ENCODE data around the gene TGM1.

The TGM1 gene

DNA sequence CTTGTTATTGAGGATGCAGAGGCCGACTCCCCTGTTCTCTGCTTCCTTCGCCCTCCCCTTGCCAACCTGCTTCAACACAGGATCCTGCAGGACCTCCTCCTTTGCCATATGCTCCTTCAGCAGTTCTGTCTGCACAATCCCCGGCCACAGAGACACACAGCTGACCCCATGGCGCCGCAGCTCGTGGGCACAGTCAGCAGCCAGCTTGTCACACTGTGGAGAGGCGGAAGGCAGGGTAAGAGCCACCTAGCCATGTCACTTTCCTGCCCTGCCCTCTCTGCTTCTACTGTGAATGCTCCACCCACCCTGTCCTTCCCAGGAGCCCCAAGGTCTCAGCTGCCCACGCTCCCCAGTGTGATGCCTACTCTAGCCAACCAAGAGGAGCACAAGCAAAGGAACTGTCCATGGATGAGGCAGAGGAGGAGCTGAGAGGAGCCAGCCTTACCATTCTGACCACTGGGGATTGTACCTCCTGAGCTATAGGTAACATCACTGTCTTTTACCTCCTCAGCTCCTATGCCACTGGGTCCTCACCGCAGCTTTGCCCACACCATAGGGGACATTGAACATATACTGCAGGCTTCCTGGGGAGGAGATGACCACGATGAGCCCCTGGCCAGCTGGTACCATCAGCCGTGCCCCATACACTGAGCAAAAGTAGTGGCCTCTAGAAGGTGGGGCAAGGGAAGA lies 29.3 kb upstream of the TGM1 start:
- no peak for DNase-seq (ENCODE audit: low read depth in 2 of 3, low spot score in 2 of 3)

DNA sequence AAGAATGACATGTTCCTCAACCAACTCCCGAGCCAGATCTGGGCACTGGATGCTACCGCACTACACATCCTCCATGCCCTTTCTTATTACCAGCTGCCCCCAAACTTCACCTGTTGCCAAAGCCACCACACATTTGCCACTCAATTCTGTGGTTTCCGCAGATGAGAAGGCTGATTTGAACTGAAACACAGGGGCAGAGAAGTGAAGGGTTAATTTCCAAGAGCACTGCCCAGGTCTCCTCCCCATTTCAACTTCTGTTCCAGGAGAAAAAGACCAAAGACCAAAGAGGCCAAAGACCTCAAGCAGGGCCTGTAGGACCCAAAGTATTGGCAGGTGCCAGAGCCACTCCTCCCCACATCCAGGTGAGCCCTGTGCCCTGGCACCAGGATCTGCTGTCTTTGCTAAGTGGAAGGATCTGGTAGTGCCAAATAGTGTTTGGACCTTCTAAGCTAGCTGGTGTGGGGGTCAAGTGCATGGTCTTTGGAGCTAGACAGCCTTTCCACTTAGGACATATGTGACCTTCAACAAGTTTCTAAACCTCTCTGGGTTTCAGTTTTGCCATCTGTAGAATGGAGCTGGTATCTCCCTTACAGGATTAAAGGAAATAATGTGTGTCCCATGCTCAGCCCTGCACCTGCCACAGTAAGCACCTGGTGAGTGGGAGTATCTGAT lies 28.6 kb upstream of the TGM1 start:
- no peak for DNase-seq (ENCODE audit: low read depth in 2 of 3, low spot score in 2 of 3)

DNA sequence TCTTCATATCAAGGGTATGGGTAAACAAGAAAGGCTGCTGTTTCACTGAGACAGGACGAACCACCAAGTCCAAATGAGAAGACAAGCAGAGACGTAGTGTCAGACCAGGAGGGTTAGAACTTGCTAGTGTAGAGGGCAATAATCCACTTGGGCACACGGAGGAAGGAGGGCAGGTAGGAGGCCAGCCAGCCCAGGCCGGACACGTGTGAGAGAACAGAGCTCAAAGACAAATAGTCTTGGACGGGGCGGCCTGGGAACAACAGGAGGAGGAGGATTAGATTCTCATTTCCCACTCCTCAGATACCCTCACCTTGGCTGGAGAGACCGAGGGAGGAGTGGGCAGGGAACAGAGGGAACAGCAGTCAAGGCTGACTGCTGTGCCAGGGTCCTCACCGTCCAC lies 27.8 kb upstream of the TGM1 start:
- no peak for DNase-seq (ENCODE audit: low read depth in 2 of 3, low spot score in 2 of 3)

DNA sequence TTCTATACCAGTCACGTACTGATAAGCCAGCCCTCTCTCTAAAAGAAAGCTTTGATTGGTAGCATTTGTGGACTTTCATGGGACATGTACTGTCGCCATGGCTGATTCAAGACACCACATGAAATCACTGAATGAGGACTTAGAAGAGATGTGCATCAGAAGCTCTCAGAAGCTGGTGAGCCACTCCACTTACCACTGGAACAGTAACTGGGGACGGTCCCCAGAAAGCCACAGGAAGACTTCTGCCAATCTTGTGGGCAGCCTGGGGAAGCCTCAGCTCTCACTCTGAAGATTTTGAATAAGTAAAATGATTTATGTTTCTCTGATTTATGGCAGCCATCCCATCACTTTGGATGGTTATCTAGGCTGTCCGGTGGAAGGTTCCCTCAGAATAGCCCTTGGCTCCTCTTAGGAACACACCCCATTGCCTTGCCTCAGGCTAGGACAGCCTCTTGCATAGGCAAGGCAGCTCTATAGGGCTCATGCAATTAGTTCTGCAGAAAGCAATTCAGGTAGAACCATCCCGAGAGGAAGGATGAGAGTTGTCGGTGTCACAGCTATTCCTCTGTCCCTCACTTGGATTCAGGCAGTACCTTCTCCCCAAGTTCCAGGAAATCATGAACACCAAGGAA lies 26.8 kb upstream of the TGM1 start:
- DNase-seq (ENCODE audit: low read depth in 2 of 3, low spot score in 2 of 3): no peak

DNA sequence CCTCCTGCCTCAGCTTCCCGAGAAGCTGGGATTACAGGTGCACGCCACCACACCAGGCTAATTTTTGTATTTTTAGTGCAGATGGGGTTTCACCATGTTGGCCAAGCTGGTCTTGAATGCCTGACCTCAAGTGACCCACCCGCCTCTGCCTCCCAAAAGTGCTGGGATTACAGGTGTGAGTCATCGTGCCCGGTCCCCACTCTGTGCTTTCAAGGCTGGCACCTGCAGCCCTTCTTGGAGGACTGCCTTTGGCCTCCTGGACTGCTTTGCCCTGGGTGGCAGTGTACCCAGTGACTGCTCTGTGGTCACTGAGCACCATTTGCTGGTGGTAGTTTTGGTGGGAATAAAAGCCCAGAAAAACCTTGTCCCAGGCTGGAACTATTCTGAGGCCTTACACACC lies 24.0 kb upstream of the TGM1 start:
- no peak for DNase-seq (ENCODE audit: low read depth in 2 of 3, low spot score in 2 of 3)

DNA sequence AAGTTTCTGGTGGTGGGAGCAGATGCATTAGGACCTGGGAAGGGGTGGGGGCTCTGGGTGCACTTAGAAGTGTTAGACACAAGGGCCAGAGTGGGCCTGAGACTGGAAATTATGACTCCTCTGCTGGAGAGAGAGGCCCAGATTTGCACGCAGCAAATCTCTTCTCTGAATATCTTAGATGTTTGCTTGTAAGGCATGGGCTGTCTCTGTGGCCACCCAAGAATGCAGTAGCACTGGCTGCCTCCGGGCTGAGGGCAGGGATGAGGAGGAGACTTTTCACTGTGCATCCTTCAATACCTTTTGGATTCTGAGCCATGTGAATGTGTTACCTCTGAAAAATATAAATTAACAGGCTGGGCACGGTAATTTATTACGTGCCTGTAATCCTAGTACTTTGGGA lies 22.4 kb upstream of the TGM1 start:
- no peak for DNase-seq (ENCODE audit: low read depth in 2 of 3, low spot score in 2 of 3)

DNA sequence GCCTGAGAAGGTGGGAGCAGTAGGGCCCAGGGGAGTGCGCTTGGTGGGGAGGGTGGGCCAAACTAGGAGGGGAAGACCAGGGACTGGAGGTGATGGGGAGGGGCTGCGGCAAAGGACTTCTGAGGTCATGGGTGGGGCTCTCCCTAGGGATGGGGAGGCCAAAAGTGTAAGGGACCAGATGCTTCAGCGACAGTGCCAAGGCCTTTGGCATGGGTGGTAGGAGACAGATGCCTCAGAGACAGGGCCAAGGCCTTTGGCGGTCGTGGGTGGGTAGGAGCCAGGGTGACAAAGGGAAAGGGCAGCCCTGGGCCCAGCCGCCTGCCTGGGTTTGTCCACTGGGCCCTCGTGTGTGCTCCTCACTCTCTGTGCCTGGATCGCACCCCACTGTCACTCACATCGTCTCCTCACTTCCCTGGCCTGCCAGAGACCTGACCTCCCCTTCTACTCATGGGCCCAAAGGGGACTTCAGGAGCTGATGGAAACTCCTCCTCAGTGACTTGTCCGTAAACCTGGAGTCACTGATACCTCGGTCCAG lies 21.6 kb upstream of the TGM1 start:
- no peak for DNase-seq (ENCODE audit: low read depth in 2 of 3, low spot score in 2 of 3)

DNA sequence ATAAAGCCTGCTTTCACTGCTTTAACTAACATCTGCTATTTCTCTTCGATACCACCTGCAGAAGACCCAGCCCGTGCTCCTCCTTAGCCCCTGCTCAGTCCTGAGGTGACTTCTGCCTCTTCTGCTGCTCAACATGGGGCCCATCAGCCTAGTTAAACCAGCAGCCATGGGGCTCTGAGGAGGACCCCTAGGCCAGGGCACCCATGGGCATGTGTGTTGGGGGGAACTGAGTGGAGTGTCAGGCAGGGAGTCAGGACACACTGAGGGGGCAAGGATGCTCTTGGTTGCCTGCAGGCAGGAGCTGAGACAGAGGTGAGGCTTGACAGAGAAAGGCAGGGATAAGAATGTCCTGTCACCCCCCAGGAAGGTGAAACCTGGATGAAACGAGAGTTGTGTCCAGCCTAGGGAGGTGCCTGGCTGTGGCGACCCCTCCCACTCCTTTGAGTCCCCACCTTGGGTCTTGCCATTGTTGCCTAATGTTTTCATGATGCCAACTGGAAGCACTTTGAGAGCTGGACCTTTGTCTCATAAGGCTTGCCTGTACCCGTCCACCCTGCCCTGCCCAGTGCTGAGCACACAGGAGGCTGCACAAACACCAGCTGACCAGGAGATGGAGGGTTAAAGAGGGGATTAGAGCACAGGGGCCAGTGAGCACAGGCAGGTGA lies 21.0 kb upstream of the TGM1 start:
- no peak for DNase-seq (ENCODE audit: low read depth in 2 of 3, low spot score in 2 of 3)

DNA sequence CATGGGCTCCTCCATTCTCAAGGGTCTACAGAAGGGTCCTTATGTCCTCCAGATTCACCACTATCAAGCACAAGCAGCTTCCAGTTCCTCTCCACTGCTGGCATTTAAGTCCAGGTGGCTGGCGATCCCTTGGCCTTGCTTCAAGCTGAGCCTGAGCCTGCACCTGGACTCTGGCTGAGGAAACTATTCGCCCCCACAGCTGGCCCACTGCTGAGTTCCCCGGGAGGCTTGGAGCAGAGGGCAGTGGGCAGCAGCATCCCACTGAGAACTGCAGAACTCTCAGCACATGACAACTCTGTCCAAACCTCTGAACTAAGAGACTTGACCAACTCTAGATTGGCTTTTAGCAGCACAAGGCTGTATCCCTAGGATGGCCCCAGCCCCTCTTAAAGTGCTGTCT lies 19.8 kb upstream of the TGM1 start:
- DNase-seq (ENCODE audit: low read depth in 2 of 3, low spot score in 2 of 3): no peak

DNA sequence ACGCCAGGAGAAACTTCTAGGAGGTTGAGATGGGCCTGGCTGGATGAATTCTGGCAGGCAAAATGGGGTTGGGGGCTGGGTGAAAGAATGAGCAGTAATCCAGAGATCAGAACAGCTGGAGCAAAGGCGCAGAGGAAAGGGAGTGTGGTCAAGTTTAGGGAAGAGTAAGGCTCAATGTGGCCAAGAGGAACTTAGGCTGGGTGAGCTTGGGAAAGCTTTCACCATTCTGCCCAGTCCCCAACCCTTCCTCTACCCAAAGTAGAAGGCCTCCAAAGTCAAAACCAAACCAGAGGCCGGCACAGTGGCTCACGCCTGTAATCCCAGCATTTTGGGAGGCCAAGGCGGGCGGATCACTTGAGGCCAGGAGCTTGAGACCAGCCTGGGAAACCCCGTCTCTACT lies 18.7 kb upstream of the TGM1 start:
- no peak for DNase-seq (ENCODE audit: low read depth in 2 of 3, low spot score in 2 of 3)

DNA sequence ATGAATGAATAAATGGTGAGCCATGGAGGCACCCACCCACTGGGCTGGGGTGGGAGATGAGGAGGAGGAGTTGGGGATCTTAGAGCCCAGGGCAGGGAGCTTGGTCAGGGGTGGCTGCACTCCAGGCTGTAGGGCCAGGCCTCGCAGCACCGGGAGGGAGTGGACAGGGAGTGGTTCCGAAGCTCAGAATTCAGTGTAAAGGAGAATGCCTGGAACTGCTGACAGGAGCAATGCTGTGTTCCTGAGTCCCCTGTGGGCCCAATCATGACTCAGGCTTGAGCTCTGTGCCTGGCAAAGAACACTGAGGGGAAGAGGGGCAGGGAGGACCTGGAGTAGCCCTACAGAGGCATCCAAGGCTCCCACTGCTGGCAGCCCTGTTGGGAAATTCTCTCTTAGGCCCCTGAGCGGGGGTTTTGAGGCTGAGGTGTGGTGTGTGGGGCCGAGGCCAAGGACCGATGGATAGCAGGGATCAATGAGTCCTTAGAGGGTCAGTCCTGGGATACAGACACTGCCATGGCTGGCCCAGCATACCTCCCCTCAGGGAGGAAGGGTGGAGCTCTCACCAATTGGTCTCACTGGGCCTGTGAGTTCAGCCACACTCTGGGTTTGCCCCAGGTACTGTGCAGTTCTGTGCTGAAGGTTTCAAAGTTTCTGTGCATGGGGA lies 18.0 kb upstream of the TGM1 start:
- DNase-seq (ENCODE audit: low read depth in 2 of 3, low spot score in 2 of 3): no peak

DNA sequence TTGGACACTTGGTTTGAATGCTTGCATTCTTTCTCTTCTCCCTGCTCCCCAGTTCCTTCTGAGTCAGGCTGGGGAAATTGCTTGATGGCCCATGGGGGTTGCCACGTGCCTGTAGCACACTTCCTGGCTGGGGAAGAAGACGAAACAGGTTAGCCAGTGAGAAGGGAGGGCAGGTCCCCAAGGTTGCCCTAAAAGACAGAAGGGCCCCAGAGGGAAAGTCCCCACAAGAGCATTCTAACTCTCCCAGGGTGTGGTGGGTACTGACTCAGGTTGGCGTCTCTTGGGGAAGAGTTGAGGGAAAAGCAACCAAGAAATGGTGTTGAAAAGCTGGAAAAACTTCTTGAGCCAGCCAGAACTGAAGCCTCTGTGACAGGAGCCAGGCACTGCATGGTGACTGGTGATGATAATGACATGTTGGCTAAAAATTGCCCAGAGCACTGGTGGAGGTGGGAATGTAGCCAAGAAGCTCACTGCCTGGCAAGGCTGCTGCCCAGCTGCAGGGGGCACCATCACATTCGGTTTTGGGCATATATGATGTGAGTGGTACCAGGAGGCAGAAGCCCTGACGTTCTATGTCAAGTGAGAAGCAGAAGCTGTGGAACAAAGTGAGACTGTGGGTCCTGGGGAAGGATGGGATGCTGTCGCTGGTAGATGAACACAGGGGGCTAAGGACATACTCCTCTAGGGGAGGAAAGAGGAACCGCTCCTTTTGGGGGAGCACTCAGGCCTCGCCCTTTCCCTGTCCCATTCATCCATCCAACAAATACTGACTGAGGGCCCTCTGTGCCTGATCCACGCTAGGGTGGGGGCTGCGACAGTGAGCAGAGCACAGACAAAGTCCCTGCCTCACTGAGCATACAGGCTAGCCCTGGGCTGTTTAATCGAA lies 16.6 kb upstream of the TGM1 start:
- DNase-seq (ENCODE audit: low read depth in 2 of 3, low spot score in 2 of 3): no peak

DNA sequence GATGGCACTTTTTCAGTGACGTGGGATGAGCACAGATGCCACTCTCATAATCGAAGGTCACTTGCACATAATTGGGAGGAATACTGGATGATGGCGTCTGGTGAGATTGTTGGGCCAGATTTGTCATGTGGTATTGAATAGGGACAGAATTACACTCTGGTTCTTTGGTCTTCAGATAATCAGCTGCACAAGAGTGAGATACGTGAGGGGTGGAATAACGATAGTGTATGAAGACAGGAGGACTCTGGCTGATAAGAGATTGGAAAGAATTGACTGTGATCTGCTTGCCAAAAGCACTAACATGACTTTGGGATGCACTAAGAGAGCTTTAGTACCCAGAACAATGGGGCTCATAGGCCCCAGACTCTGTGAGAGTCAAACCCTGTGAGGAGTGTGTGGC lies 15.4 kb upstream of the TGM1 start:
- no peak for DNase-seq (ENCODE audit: low read depth in 2 of 3, low spot score in 2 of 3)

DNA sequence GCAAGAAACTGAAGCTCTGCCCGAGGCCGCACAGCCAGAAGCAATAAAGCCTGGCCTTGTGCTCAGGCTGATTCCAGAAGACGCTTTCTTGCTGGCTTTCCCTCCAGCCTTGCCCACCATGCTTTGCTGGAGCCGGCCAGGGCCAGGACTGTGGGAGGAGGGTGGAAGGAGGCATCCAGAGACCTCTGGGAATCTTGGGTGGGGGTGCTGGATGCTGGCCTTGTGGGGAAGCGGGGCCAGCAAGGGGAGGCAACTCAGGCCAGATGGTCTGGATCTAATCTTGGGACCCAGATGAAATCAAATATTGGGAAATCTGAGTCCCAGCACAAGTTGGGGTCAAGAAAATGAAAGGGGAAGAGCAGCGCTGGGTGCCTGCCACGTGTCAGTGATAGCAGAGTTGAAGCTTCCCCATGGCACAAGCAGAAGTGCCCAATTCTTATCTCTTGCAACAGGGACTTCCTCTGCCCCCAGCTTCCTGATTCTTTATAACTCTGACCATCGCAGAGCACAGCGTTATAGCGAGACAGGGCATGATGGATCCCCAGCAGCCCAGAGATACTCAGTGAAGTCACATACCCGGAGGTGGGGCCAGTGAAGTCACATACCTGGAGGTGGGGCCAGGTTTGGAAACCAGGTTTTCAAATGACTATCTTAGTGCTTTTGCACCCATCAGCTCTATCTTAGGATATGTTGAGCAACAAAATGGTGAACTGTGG lies 14.8 kb upstream of the TGM1 start:
- DNase-seq (ENCODE audit: low read depth in 2 of 3, low spot score in 2 of 3): no peak

DNA sequence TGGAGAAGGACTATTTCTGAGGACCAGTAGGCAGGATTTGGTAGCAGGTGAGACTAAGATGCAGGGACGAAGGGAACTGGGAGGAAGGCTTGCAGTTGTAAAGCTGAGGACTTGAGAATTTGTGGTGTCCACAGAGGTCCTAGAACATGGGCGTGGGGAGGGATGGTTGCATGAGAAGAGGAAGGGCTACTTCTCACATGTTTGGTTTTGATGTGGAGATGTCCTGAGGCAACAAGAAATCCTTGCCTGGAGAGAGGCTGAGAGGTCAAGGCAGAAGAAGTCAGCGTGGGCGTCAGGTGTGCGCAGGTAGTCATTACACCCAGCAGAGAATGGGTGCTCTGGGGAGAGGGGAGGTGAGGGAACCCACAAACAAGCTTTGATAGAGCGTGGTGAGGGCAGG lies 14.1 kb upstream of the TGM1 start:
- DNase-seq (ENCODE audit: low read depth in 2 of 3, low spot score in 2 of 3): no peak

DNA sequence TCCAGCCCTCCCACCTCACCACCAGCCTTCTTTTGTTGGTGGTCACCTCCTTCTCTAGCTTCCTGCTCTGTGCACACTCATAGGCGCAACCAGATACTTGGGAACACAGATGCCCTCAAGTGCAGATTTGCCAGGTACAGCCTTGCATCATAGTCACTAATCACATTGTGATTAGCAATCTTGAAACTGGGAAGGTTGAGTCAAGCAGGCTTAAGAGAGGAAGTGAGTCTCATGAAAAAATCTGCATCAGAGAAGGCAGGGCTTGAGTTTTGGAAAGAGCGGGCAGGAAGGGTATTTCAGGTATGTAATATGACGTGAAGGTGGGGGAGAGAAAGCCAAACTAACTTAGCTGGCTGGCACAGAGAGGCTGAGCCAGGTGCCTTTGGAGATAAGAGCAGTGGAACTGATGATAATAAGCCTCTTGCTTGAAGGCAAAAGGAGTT lies 11.1 kb upstream of the TGM1 start:
- DNase-seq (ENCODE audit: low read depth in 2 of 3, low spot score in 2 of 3): peak in 1 of 3 experiments; percentile 23

DNA sequence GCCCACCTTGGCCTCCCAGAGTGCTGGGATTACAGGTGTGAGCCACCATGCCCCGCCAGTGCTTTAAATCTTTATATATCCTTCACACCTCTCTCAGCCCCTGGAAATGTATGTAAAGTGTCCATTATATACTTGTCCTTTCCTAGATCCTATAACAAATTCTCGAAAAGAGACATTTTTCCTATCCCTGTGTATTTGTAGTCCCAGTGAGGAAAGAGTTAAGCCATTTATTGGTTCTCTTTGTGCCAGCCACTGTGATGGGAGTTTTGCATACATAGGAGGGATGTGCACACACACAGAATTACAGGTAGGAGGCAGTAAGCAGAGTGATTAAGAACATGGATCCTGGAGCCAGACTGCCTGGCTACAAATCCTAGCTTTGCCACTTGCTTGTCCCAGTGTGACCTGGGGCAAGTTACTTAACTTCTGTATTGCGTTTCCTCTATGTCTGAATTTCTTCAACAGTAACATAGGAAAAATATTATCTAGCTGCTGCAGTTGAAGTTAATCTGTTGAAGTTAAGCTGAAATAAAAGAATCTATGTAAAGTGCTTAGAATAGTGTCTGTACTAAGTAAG lies 10.5 kb upstream of the TGM1 start:
- no peak for DNase-seq (ENCODE audit: low read depth in 2 of 3, low spot score in 2 of 3)

DNA sequence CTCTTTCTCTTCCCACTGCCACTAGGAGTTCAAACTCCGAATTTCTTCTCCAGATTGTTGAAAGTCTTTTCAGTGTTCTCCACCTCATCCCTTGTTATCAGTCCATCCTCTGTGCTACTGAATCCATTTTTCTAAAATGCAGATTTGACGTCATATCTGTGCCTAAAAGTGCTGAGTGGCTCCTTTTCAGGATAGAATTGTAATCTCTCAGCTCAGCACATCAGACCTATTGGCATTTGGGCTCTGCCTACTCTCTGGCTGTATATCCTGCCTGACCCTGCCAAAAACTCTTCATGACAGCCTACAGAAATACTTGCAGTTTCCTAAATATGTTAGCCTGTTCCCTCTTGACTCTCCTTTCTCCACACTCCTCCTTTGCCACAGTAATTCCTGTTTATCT lies 9.5 kb upstream of the TGM1 start:
- no peak for DNase-seq (ENCODE audit: low read depth in 2 of 3, low spot score in 2 of 3)

DNA sequence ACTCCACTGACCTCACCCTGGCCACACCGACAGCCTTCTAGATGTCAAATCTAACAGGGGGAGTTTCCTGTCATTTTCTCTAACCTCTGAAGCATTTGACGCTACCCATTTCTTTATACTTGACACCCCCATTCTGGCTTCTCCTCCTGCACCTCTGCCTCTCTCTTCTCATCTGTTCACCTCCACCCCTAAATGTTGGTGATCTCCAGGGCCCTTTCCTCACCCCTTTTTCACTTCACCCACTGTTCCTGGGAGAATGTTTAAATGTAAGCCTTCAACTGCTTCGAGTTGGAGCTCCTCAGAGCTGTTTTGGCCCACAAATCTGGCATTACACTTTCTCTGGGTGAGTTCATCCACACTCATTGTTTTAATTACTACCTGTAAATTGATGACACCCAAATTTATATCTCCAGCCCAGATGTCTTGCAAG lies 8.9 kb upstream of the TGM1 start:
- DNase-seq (ENCODE audit: low read depth in 2 of 3, low spot score in 2 of 3): no peak

Measured in activated CD8-positive, alpha-beta memory T cell treated with anti-CD3 and anti-CD28 coated beads for 48 hours (primary cell).